GM19468 (cell line): ENCODE results near the gene FAM120B.

Experiments used
- ATAC-seq: cut with Tn5 transposase; IDR thresholded peaks from one replicate; pipeline ENCODE4 v1.9.1; 2021; ENCODE audit warnings: mild to moderate bottlenecking, moderate library complexity, moderate number of reproducible peaks; ENCODE audit not compliant: unreplicated experiment; ENCODE audit errors: extremely low read depth

FAM120B gene

GRCh38 chr6:170437719-170438401 lies 131.3 kb downstream of the FAM120B start:
- no peak for ATAC-seq

DNA sequence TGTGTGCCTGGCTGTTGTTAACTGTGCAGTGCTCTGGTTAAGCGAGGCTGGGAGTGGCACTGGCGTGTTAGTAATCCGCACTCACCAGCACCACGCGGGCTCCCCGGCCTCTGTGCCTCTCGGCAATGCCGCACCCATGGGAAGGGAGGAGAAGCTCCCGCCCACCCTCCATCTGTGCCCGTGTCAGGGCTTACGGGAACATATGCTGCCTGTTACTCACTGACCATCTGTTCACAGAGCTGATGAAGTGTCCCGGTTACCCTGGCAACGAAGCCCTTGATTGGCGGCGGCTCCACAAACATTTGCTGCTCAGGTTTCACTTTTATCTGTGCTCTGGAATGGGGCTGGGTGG lies 131.8 kb downstream of the FAM120B start:
- no peak for ATAC-seq

DNA sequence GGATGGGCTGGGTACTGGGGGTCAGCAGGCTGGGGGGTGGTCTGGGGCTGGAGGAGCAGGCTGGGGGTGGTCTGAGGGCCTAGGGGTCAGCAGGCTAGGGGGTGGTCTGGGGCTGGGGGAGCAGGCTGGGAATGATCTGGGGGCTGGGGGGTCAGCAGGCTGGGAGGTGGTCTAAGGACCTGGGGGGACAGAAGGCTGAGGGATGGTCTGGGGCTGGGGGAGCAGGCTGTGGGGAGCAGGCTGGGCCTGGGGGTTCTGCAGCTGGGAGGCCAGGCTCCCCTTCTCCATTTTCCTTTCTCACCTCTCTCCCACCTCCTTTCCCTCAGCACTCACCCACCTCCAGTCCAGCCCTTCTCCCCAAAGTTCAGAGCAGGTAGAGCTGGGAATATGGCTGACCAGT lies 132.3 kb downstream of the FAM120B start:
- ATAC-seq, result no peak

GRCh38 chr6:170439366-170440361 lies 133.1 kb downstream of the FAM120B start:
- no peak for ATAC-seq

GRCh38 chr6:170440437-170440836 lies 133.9 kb downstream of the FAM120B start:
- no peak for ATAC-seq

- ATAC-seq, result no peak
These were observed 134.8 kb downstream of the FAM120B start for GRCh38 chr6:170441316-170441715.

- ATAC-seq, result no peak
These were observed 136.0 kb downstream of the FAM120B start for GRCh38 chr6:170442596-170442995.

DNA sequence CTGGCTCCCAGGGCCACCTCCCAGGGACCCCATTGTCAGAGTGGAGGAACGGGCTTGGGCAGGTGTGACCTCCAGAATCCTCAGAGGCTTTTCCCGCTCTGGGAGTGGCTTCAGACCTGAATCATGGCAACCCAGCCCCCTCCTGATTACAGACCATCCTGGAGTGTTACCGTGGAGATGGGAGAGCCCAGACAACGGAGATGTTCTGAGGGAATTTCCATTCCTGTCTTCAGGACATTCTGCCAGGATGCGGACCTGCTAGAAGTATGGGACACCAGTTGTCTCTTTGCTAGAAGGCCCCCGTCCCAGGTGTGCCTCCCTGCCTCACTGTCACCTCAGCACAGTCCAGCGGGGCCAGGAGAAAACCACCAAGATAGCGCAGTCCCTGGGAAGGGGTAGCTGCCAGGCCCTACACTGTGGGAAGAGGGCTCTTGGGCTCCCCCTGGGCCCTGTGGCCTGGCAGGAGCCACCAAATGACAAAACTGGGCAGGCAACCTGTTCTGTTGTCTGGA lies 136.6 kb downstream of the FAM120B start:
- no peak for ATAC-seq

GRCh38 chr6:170444056-170444591 lies 137.6 kb downstream of the FAM120B start:
- ATAC-seq, result no peak

DNA sequence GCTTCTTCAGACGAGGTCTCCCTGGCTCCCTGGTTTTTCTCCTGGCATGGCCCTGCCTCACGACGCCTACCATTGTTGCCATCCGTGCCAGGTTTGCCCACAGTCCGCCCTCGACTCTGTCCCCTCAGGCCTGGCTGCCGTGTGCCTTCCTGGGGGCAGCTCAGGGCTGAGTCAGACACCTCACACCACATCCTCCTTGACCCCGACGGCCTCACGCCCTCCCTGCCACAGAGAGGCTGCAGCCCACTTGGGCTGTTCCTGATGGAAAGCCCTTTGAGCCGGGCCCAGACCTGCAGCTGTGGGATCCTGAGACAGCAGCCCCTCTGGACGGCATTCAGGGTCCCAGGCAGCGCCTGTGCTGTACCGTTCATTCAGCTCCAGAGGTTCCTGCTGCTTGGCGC lies 138.3 kb downstream of the FAM120B start:
- ATAC-seq, result no peak

GRCh38 chr6:170445487-170445886 lies 138.9 kb downstream of the FAM120B start:
- ATAC-seq, result no peak

GRCh38 chr6:170445971-170446370 lies 139.4 kb downstream of the FAM120B start:
- ATAC-seq, result no peak

- ATAC-seq, result no peak
These were observed 140.4 kb downstream of the FAM120B start for GRCh38 chr6:170446841-170447560.

- ATAC-seq, result no peak
These were observed 141.0 kb downstream of the FAM120B start for GRCh38 chr6:170447561-170447930.

GRCh38 chr6:170448317-170448716 lies 141.8 kb downstream of the FAM120B start:
- ATAC-seq, result no peak

DNA sequence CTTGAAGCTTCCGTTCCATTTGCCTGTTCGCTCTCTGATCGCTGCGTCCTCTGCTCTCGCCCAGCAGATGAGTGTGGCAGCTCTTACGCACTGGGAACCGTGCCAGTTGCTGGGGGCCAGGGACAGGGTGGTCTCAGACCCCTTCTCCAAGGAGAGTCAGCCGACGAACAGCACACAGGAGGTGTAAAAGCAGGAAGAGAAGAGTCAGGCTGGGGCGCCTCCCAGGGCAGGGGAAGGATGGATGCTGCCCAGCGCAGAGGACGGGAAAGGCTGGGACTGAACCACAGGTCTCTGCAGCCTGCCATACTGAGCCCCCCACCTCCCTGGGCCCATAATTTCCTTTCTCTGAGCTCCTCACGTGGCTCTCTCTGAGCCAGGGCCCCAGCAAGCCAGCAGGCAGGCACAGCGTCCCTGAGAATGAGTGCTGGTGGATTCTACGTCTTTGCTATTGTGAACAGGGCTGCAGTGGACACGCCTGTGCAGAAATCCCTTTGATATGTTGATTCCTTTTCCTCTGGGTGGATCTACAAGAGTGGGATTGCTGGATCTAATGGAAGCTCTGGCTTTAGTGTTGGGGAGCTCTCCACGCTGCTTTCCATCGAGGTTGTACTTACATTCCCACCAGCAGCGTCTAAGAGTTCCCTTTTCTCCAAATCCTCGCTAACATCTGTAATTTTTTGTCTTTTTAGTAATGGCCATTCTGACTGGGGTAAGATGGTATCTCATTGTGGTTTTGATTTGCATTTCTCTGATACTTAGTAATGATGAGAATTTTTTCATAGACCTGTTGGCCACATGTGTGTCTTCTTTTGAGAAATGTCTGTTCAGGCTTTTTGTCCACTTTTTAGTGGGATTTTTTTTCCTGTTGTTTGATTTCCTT lies 142.4 kb downstream of the FAM120B start:
- ATAC-seq, result no peak

DNA sequence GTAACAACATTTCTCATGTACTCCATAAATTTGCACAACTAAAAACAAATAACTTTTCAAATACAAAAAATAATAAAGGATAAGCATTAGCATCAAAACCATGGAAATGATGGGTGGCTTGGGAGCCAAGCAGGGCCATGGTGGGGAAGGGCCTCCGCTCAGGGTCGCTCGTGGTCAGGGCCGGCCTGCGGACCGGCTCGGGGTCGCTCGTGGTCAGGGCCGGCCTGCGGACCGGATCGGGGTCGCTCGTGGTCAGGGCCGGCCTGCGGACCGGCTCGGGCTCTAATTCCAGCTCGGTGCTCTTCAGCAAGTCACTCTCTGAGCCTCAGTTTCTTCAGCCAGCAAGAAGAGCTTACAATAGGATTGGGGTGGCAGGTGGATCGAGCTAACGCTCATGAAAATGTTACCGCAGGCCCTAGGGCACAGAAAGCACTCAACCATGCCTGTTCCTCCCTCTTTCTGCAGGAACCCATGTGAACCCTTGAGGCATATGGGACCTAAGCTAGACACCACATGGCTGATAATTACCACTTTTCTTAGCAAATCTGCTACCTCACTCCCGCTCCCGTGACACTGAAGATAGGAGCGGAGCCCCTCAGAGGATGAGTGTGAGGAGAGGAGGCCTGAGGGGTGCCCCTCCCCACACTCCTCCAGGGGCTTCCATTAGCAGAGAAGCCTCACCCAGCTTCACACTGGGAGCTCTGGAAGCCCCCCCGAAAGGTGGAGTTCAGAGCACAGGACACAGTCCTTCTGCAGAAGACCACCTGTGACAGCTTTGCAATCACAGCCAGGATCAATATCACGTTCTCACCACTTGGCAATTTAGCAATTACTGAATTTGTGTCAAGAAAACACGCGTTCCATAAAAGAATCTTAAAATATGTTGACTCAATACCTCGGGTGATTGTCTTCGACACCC lies 143.5 kb downstream of the FAM120B start:
- ATAC-seq, result no peak
